ENCODE measurements around the gene ST7.

- no peak for TF ChIP-seq POLR2A (IDR thresholded peaks at IDR 0.05)
- TF ChIP-seq CTCF (IDR thresholded peaks at IDR 0.05): no peak
Observed at GRCh38 chr7:117082647-117083046, 129.3 kb downstream of the ST7 start.

Measured in tibial nerve (tissue), 3 donors.